Mesenteric fat pad (tissue), 1 donor: ENCODE data around the gene CYP2F1. TPM values are rescaled to one million over a fixed set of nuclear protein-coding genes. Genes with fewer than 3 reads are reported as not detected.
A peak's percentile ranks its signal among the peaks of the same experiment; 100 is the strongest.
"Not testable (repeated sequence)": the region's sequence is repeated elsewhere in the genome, so short reads cannot be mapped to it uniquely, and the experiment has no call there.

Experiments used
- DNase-seq: peaks from one replicate; pipeline ENCODE4 v3.0.0-alpha.2; 2020; ENCODE audit warnings: low spot score
- total RNA-seq: library from RNA; stranded (reverse); fragmentation: NEBNext Ultra II Directional; extraction: Animal tissue kit (Norgen Biotek cat#: 25700); gene quantifications from one replicate; pipeline ENCODE4 v1.2.1, GENCODE V29; 2021
- donor health status: DM: yes; HTN: yes; CAD: no.

CYP2F1 gene
- total RNA-seq, 1 donor from 2014 or later: not detected

GRCh38 chr19:41126765-41127203, 12.6 kb downstream of the CYP2F1 start:
- not testable (repeated sequence) for DNase-seq

DNA sequence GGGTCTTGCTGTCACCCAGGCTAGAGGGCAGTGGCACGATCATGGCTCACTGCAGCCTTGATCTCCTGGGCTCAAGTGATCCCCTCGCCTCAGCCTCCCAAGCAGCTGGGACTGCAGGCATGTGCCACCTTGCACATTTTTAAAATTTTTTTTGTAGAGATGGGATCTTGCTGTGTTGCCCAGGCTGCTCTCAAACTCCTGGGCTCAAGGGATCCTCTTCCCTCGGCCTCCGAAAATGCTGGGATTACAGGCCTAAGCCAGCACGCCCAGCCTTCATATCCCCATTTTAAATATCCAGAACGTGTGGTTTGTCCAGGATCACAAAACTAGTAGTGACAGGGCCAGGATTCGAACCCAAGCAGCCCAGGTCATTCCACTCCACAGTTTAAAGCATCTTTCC, 13.1 kb downstream of the CYP2F1 start:
- DNase-seq: not testable (repeated sequence)

DNA sequence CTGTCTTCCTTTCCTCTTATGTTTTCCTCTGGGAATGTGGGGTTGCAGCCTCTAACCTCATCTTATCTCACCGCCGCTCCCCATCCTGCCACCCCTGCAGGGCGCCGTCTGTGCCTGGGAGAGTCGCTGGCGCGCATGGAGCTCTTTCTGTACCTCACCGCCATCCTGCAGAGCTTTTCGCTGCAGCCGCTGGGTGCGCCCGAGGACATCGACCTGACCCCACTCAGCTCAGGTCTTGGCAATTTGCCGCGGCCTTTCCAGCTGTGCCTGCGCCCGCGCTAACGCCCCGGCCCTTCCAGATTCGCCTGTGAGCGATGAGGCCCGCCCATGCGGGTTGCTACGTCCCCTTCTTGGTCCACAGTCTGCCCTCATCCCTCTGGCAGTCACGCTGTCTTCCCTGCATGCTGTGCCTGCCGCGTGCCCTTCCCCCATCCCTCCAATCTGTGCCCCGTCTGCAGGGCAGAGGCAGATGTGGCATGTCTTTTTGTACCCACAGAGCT, 13.6 kb downstream of the CYP2F1 start:
- peak; percentile 93 for DNase-seq

DNA sequence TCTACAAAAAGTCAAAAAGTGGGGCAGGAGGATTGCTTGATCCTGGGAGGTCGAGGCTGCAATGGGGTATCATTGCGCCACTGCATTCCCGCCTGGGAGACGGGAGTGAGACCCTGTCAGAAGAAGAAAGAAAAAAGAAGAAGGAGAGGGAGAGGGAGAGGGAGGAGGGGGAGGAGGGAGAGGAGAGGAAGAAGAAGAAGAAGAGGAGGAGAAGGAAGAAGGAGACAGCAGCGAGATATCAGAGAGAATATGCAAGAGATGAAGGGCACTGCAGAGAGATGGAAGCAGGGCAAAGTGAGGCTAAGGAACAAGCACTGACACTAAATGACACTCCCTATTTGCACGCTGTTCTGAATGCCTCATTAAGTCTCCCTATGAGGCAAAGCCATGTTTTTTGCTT, 14.5 kb downstream of the CYP2F1 start:
- no peak for DNase-seq

DNA sequence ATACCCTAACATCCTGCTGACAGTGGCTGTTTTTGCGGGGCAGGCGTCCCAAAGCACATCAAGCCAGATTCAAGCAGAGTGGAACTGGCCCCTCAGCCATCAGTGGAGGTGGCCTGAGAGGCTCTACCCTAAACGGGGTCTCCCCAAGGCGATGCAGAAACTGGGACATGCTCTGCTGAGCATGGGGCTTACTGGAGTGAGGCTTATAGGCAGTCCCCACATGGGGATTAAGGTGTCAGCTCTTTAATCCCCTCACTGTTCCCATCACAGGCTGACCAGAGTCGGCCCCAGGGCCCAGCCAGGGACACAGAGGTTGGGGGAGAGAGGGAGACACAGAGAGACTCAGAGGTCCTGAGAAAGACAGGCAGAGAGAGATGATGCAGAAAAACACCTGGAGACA, 17.0 kb downstream of the CYP2F1 start:
- DNase-seq: no peak

DNA sequence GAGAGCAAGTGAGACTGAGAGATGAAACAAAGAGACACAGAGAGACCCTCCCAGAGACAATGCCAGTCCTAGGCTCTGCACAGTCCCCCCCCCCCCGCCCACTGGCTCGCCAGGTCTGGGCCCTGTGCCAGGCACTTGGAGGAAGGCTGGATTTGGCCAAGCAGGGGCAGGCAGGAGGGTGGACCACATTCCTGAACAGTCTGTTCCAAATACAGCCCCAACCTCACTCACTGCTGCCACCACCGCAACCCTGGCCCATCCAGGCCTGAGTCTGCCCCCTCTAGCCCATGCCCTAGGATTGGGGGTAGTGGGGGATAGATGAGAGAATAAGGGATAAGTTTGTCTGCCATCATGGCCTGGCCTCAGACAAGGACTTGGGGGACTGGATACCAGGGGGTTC, 19.0 kb downstream of the CYP2F1 start:
- DNase-seq: no peak

DNA sequence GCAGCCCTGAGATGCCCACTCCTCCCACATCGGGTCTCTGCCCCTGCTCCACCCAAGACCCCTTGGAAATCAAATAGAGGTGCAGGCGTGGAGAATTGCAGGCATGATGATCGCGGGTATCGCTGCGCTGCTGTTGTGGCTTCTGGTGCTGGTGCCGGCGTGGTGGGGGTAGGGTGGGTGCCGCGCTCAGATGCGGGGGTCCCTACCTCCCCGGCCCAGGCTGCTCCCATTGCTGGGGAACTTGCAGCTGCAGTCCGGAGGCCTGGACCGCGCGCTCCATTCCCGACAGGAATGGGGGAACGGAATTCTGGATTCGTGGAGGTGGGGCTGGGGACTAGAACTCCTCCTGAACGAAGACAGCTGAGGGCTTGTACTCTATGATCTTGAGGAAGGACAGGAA, 20.4 kb downstream of the CYP2F1 start:
- DNase-seq: no peak

DNA sequence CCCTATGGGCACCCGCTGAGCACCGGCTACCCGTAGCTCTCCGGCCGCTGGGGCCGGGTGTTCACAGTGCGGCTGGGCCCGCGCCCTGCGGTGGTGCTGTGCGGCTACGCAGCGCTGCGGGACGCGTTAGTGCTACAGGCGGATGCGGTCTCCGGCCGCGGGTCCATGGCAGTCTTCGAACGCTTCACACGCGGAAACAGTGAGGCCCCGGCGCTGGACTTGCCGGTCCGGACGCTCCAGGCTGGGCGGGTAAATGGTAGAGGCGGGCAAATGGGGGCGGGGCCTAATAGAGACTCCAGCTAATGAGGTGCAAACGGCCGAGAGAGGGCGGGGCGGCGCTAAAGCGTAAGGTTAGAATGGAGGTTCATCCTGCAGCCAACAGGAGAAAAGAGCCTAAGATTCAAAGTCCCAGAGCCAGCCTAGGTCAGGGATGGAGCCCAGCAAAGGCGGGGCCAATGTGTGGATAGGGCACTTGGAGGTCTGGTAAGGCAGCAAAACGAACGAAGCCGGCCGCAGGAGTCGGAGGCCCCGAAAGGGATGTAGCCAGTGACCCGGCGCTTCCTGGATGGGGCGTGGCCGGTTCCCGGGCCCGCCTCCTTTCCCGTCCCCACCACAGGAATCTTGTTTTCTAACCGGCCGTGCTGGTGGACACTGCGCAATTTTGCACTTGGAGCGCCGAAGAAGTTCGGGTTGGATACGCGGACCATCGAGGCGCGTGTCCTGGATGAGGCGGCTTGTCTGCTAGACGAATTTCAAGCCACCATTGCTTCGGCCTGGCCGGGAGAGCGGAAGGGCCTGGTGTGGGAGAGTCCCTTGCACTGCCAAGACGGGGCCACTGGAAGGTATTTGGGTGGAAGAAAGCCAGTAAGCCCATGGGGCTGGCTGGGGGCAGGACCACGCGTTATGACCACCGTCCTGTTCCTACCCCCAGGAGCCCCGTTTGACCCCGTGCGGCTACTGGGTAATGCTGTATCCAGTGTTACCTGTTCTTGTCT, 21.5 kb downstream of the CYP2F1 start:
- DNase-seq: not testable (repeated sequence)

DNA sequence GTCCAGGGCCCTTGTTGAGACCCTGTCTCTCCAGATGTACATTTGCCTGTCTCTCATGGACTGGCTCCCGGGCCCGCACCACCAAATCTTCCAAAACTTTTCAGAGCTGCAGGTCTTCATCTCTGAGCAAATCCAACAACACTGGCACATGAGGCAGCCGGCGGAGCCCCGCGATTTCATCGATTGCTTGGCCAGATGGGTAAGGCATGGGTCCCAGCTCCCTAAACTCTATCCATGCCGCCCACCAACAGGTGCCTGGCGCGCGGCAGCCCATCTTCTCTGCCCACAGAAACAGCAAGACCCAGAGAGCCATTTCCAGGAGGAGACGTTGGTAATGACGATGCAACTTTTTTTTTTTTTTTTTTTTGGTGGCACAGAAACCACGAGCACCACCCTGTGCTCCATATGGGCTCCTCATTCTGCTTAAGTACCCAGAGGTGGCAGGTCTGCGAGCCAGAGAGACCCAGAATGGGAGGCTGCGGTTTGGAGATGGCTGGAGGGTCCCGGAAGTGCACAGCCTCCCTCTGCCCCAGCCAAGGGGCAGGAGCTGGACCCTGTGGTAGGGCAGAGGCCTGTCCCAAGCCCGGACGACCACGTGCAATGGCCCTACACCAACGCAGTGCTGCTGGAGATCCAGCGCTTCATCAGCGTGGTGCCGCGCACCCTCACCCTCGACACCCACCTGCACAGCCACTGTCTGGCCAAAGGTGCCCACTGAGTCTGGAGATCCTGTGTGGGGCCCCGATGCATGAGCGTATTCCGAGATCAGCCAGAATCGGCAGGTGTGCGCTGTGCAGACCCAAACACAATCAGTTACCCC, 22.6 kb downstream of the CYP2F1 start:
- no peak for DNase-seq

DNA sequence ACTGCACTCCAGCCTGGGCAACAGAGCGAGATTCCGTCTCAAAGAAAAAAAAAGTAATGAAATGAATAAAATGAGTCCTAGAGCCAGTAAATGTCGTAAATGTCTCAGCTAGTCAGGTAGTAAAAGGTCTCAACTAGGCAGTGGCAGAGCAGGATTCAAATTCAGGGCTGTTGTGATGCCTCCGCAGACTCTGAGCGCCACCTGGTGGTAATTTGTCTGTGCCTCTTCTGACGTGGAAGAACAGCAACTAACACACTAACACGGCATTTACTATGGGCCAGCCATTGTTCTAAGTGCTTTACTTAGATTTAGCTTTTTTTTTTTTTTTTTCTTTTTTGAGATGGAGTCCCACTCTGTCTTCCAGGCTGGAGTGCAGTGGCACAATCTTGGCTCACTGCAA, 30.2 kb downstream of the CYP2F1 start:
- no peak for DNase-seq

DNA sequence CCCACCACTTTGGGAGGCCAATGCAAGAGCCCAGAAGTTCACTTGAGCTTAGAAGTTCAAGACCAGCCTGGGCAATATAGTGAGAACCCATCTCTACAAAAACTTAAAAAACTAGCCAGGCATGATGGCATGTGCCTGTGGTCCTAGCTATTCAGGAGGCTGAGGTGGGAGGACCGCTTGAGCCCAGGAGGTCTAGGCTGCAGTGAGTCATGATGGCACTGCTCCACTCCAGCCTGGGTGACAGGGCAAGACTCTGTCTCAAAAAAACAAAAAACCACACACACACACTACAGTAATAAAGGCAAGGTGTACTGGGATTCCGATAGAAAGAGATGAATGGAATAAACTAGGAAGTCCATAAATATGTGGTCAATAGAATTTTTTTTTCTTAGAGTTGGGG, 35.6 kb downstream of the CYP2F1 start:
- DNase-seq: no peak

GRCh38 chr19:41150986-41151385, 36.8 kb downstream of the CYP2F1 start:
- not testable (repeated sequence) for DNase-seq

DNA sequence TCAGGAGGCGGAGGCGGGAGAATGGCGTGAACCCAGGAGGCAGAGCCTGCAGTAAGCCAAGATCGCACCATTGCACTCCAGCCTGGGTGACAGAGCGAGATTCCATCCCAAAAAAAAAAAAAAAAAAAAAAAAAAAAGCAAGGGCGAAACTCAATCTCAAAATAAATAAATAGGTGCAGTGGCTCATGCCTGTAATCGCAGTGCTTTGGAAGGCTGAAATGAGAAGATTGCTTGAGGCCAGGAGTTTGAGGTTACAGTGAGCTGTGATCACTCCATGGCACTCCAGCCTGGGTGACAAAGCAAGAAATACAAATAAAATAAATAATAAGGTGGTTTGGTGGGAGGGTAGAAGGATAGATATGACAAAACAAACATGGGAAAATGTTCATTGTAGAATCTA, 39.8 kb downstream of the CYP2F1 start:
- no peak for DNase-seq

DNA sequence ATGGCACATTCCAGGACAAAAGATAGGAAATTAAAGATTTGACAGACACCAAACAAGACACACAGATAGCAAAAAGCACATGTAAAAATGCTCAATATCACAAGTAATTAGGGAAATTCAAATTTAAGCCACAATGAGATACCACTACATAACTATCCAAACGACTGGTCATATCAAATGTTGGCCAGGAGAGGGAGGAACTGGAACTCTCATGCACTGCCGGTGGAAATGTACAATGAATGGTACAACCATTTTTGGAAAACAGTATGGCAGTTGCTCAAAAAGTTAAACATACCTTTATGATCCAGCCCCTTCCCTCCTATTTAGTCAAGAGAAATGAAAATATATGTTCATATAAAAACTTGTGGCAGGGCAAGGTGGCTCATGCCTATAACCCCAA, 42.0 kb downstream of the CYP2F1 start:
- no peak for DNase-seq

DNA sequence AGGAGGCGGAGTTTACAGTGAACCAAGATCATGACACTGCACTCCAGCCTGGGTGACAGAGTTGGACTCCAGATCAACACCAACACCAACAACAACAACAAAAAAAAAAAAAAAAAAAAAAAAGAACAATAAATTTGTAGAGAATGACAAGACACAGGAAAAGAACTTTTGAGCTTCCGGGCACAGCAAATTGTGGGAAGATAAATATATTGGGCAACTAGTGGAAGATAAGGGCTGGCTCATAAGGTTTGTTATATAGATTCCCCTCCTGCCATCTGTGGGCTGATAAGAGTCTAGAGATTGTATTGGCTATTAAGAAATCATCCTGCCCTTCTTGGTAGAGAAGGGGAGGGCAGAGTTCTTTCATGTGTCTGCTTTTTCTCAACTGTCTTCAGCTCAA, 45.6 kb downstream of the CYP2F1 start:
- DNase-seq: no peak

DNA sequence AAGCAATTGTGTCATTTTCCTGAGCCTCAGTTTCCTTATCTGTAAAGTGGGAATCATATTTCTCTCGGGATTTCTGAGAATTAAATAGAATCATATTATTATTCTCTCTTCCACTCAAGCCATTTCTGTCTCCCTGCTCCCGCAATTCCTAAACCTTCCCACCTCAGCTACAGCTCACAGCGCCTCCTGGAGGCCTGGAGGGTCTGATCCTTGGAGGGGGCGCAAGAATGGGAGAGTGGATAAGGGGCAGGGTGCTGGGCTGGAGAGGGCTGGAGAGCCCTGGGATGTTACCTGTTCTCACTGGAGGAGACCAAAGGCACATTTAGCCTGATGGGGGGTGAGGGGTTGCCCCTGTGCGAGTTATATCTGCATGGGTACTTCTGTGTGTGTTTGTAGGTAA, 47.7 kb downstream of the CYP2F1 start:
- no peak for DNase-seq

DNA sequence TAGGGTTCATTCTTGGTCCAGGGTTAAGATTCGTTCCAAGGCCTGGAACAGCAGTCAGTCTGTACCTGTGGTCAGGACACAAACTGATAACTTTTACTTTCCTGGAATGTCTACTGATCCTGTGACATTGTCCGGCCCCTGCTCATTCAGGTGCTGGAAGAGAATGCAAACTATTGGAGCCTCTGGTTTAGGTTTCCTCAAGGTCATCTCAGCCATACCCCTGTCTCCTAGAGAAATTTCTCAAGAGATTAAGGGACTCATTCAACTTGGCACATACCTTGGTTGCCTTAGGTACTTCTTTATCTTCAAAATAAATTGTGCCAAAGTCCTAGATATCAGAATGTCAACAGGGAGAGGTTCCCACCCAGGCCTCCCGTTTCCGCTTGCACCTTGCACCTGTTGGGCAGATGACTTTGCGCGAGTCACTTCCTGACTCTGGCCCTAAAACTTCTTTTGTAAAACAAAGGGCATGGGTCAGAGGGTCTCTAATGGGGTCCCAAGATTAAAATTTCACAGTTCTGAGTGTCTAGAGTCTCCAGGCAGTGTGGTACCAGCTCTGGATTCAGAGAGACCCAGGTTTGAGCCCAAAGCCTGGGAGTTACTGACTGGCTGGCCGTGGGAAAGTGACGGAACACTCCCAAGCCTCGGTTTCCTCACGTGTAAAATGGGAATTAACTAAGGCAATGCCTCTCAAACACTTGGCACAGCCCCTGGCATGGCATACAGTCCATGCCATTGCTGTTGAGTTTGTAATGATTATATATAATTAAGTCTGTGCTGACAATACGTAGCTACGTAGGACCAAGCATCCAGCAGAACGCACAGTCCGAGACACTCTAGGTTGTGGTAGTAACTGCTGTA, 52.9 kb downstream of the CYP2F1 start:
- no peak for DNase-seq

- no peak for DNase-seq
These were observed 58.3 kb downstream of the CYP2F1 start for GRCh38 chr19:41172297-41173164.

- DNase-seq: no peak
These were observed 60.2 kb downstream of the CYP2F1 start for GRCh38 chr19:41174297-41174928.
